AG09319 (cell line): ENCODE measurements around the gene EIF1.

Source experiments
- DNase-seq: peaks from one replicate; pipeline ENCODE4 v3.0.0-alpha.2; 2010; ENCODE audit warnings: low read depth; ENCODE audit errors: extremely low read depth
- CTCF ChIP-seq: IDR thresholded peaks from 2 replicates; pipeline ENCODE4 v1.5.1; 2011; ENCODE audit warnings: low read depth, mild to moderate bottlenecking, inconsistent platforms, low read length, moderate library complexity

EIF1 gene

GRCh38 chr17:41707803-41708669, 19.4 kb downstream of the EIF1 start:
- no peak for TF ChIP-seq CTCF
- no peak for DNase-seq

- TF ChIP-seq CTCF = no peak
- DNase-seq = no peak
Observed at GRCh38 chr17:41710472-41711090, 21.9 kb downstream of the EIF1 start.

DNA sequence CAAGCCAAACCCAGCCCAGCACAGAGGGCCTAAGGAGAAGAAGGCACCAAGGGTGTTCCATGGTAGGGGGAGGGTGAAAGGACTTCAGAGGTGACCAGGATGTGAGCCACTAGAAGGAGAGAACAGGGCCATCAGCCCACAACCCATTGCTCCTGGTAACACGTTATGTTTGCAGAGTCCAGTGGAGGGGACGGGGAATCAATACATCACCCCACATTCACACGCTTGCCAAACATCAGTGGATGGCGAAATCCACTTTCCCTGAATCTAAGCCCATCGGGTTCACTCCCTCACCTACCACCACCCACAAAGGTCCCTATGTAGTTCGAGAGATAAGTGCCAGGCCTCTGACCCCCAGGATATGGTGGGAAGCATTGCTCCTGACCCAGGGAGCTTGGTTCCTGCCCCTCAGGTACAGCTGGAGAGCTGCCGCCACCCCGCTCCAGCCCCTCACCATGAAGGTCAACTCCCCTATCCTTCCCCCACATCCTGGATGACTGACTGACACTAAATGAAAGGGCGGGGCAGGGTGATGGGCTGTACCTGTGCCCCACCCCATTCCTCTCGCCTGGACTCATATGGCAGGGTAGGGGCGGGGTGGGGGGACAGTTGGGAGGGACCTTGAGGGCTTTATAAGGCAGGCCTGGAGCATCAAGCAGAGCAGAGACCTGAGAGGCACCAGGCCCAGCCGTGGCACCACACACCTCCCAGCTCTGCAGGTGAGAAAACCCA, 23.1 kb downstream of the EIF1 start, which contains the start of gene GAST:
GAST (plus strand) TSS at position 663 of the 732 bp plus-strand sequence. CDS start 3,106 bp downstream, outside the sequence.
- no peak for DNase-seq
- no peak for TF ChIP-seq CTCF

DNA sequence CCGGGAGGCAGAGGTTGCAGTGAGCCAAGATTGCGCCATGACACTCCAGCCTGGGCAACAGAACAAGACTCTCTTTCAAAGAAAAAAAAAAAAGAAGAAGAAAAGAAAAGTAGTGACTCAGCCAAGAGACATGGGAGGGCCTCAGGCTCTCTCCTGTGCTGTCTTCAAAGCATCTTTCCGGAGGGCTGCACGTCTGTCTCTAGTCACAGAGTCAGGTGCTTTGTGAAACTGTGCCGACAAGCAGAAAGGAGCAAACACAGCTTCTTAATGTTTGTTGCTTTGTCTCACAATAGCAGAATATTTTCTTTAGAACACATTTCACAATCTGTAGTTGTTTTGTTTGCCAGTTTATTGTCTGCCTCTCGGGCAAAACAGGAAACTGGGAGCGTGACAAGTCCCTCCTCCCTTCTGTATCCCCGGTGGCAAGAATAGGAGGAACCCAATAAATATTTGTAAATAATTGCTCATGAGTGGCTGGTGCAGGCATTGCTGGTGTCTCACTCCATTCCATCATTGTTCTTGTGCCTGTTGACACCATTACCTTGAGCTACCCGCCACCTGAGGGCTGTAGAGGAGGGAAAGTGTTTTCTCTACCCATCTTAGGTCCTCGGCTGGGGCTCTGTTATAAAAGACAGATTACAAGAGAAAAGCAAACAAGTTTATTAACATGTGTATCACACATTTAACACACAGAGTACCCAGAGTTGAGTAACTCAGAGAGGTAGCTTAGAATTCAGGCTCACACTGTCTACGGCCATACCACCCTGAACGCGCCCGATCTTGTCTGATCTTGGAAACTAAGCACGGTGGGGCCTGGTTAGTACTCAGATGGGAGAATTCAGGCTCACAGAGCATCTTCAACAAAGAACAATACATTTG, 29.0 kb downstream of the EIF1 start:
- no peak for TF ChIP-seq CTCF
- DNase-seq = no peak

DNA sequence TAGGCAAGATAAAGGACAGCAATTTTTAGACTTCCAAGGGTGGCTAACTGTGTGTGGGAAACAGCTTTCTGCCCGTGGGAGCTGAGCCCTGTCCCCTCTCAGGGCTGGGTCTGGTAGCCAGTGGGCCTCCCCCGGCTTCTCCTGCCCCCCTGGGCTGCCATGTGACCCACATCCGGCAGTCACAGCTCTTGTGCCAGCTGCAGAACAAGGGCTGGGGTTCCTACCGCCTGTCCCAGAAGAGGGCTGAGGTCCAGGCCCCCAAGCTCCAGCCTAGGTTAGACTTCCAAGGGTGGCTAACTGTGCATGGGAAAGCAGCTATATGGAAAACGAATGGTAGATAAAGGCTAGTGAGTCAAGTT, 29.6 kb downstream of the EIF1 start:
- no peak for TF ChIP-seq CTCF
- DNase-seq = no peak

GRCh38 chr17:41722231-41722630, 33.5 kb downstream of the EIF1 start:
- TF ChIP-seq CTCF = no peak
- no peak for DNase-seq
